Mesothelial cell of epicardium (in vitro differentiated cells): ENCODE measurements around the gene OR10A6. TPM values are rescaled to one million over a fixed set of nuclear protein-coding genes. Genes with fewer than 3 reads are reported as not detected.
A peak's percentile ranks its signal among the peaks of the same experiment; 100 is the strongest.

Experiments used
- DNase-seq, 2 experiments: peaks; one replicate each; pipeline ENCODE4 v3.0.0; 2021; ENCODE audit warnings: low spot score in 2 of 2; ENCODE audit not compliant: unreplicated experiment in 2 of 2
- H3K27ac Mint-ChIP-seq: 2 replicates; pipeline ENCODE4 v1.8.0; 2021; ENCODE audit warnings: mixed read lengths
- H3K27me3 Mint-ChIP-seq: 2 replicates; pipeline ENCODE4 v1.8.0; 2021; ENCODE audit warnings: low read depth, mixed read lengths
- H3K36me3 Mint-ChIP-seq: 2 replicates; pipeline ENCODE4 v1.8.0; 2021; ENCODE audit warnings: mixed read lengths
- H3K4me1 Mint-ChIP-seq: 2 replicates; pipeline ENCODE4 v1.8.0; 2021; ENCODE audit warnings: mixed read lengths
- H3K4me3 Mint-ChIP-seq: 2 replicates; pipeline ENCODE4 v1.8.0; 2021; ENCODE audit warnings: mild to moderate bottlenecking, moderate library complexity, mixed read lengths
- H3K9me3 Mint-ChIP-seq: 2 replicates; pipeline ENCODE4 v1.8.0; 2021; ENCODE audit warnings: mixed read lengths
- total RNA-seq: library from RNA; stranded (reverse); gene quantifications from 3 replicates; pipeline ENCODE4 v1.2.1, GENCODE V29; 2021
- TF ChIP-seq, protein P1 (sequence below): fragments of 200-600 bp; sonication (generic); IDR thresholded peaks from one replicate; pipeline ENCODE4 v1.5.0; 2021; ENCODE audit warnings: antibody characterized with exemption; ENCODE audit not compliant: unreplicated experiment

The OR10A6 gene
- total RNA-seq, 1 donor from 2014 or later, result not detected

DNA sequence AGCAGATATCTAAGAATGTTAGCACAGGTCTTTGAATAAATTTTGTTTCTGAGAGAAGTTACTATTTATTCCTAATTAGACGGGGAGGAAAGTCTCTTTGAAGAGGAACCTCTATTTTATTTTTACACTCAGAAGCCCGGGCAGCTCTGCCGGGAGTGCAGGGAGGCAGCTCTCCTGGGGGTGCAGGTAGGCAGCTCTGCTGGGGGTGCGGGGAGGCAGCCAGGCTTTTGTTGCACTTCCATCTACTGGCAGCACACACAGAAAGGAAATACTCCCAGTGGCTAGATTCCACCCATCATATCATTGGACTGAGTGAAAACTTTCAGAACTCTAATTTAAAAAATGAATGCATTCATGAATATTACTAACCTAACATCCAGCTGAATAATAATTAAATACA, 24.6 kb downstream of the OR10A6 start:
- no peak for DNase-seq
- Mint-ChIP-seq H3K9me3 (no peaks in the 10 kb centered on the region), H3K27me3 (no peaks in the 10 kb centered on the region), H3K27ac (peak overlapping the region; percentile 95), H3K36me3 (no peaks in the 10 kb centered on the region), H3K4me1 (peaks cover 60% of the 10 kb centered on the region), H3K4me3 (peak overlapping the region; percentile 59)
- TF ChIP-seq, protein P1, sequence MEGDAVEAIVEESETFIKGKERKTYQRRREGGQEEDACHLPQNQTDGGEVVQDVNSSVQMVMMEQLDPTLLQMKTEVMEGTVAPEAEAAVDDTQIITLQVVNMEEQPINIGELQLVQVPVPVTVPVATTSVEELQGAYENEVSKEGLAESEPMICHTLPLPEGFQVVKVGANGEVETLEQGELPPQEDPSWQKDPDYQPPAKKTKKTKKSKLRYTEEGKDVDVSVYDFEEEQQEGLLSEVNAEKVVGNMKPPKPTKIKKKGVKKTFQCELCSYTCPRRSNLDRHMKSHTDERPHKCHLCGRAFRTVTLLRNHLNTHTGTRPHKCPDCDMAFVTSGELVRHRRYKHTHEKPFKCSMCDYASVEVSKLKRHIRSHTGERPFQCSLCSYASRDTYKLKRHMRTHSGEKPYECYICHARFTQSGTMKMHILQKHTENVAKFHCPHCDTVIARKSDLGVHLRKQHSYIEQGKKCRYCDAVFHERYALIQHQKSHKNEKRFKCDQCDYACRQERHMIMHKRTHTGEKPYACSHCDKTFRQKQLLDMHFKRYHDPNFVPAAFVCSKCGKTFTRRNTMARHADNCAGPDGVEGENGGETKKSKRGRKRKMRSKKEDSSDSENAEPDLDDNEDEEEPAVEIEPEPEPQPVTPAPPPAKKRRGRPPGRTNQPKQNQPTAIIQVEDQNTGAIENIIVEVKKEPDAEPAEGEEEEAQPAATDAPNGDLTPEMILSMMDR, result no peak

GRCh38 chr11:7905961-7906429, 25.1 kb downstream of the OR10A6 start:
- no peaks in the 10 kb centered on the region for H3K36me3 Mint-ChIP-seq
- H3K4me3 Mint-ChIP-seq, result peak overlapping the region; percentile 59

GRCh38 chr11:7905549-7905948, 25.5 kb downstream of the OR10A6 start:
- no peak for DNase-seq
- Mint-ChIP-seq H3K27me3 (no peaks in the 10 kb centered on the region), H3K9me3 (no peaks in the 10 kb centered on the region), H3K36me3 (peaks cover 1% of the 10 kb centered on the region), H3K27ac (peak overlapping the region; percentile 95), H3K4me1 (peaks cover 62% of the 10 kb centered on the region), H3K4me3 (peak overlapping the region; percentile 59)
- TF ChIP-seq, protein P1, result no peak

More at GRCh38 chr11:7905961-7906429, 25.1 kb downstream of the OR10A6 start:
- no peaks in the 10 kb centered on the region for H3K9me3 Mint-ChIP-seq
- H3K27me3 Mint-ChIP-seq, result no peaks in the 10 kb centered on the region
- no peak for DNase-seq
- H3K4me1 Mint-ChIP-seq, result peaks cover 62% of the 10 kb centered on the region
- H3K27ac Mint-ChIP-seq, result peak overlapping the region; percentile 95
- TF ChIP-seq, protein P1, result no peak

GRCh38 chr11:7904917-7905316, 26.2 kb downstream of the OR10A6 start:
- DNase-seq, result no peak
- peak overlapping the region; percentile 95 for H3K27ac Mint-ChIP-seq
- H3K4me1 Mint-ChIP-seq, result peaks cover 57% of the 10 kb centered on the region
- H3K36me3 Mint-ChIP-seq, result peaks cover 5% of the 10 kb centered on the region
- H3K9me3 Mint-ChIP-seq, result peaks cover 2% of the 10 kb centered on the region
- peak overlapping the region; percentile 59 for H3K4me3 Mint-ChIP-seq
- no peaks in the 10 kb centered on the region for H3K27me3 Mint-ChIP-seq
- TF ChIP-seq, protein P1, result no peak

DNA sequence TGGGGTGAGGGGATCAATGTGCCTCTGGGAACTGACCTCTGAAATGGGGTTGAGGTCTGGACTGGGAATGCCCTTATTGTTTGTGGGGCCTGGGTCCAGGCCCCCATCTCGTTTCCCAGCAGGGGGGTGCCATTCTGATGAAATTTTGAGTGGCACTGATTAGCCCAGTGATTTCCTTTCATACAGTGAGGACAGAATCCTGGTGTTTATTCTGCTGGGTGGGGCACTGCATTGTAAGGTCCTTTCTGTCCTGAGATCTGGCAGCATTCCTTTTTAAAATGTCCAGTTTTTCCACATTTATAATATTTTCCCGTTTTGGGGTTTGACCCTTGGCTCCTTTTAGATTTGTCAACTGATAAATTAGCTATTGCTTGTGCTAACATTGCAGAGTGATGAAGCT, 27.1 kb downstream of the OR10A6 start:
- Mint-ChIP-seq H3K4me1 (peaks cover 53% of the 10 kb centered on the region), H3K4me3 (peak overlapping the region; percentile 59), H3K27me3 (no peaks in the 10 kb centered on the region), H3K9me3 (peaks cover 9% of the 10 kb centered on the region), H3K27ac (no peak overlapping the region), H3K36me3 (peaks cover 15% of the 10 kb centered on the region)
- no peak for DNase-seq
- TF ChIP-seq, protein P1, result no peak
